Activated gamma-delta T cell (primary cell): ENCODE results near the gene ZWILCH.
A peak's percentile ranks its signal among the peaks of the same experiment; 100 is the strongest.
"Not testable (repeated sequence)": the region's sequence is repeated elsewhere in the genome, so short reads cannot be mapped to it uniquely, and the experiment has no call there.

Experiments used
- DNase-seq: peaks from one replicate; lab custom pipeline; 2025; lab: John Stamatoyannopoulos, UW
- total RNA-seq, 2 donors: gene quantifications; one replicate each; lab custom pipeline; 2026; lab: John Stamatoyannopoulos, UW

The ZWILCH gene
- 26.6 to 30.6 reads per million in 2 donors for total RNA-seq

GRCh38 chr15:66504563-66505429, at the start of gene ZWILCH, which contains the start of gene RPL4:
Gene ZWILCH (plus strand): TSS chr15:66505326. CDS start chr15:66505339, 13 bp downstream.
Gene RPL4 (minus strand): TSS chr15:66504855. CDS start chr15:66504790, 65 bp downstream.
- DNase-seq = peak; percentile 68

- DNase-seq = no peak
Observed at GRCh38 chr15:66456211-66456610, 48.9 kb upstream of the ZWILCH start.

- DNase-seq = no peak
Observed at GRCh38 chr15:66459818-66460615, 45.1 kb upstream of the ZWILCH start.

GRCh38 chr15:66461294-66461693, 43.8 kb upstream of the ZWILCH start:
- DNase-seq = not testable (repeated sequence)

GRCh38 chr15:66461917-66462316, 43.2 kb upstream of the ZWILCH start:
- DNase-seq = no peak

GRCh38 chr15:66462627-66463026, 42.5 kb upstream of the ZWILCH start:
- DNase-seq = no peak

- DNase-seq = not testable (repeated sequence)
Observed at GRCh38 chr15:66465294-66465693, 39.8 kb upstream of the ZWILCH start.

- DNase-seq = not testable (repeated sequence)
Observed at GRCh38 chr15:66467162-66468040, 37.7 kb upstream of the ZWILCH start.

GRCh38 chr15:66470825-66471224, 34.3 kb upstream of the ZWILCH start:
- not testable (repeated sequence) for DNase-seq

- no peak for DNase-seq
Observed at GRCh38 chr15:66472176-66472999, 32.7 kb upstream of the ZWILCH start.

- DNase-seq = no peak
Observed at GRCh38 chr15:66474135-66474534, 31.0 kb upstream of the ZWILCH start.

GRCh38 chr15:66474963-66475362, 30.2 kb upstream of the ZWILCH start:
- DNase-seq = no peak

GRCh38 chr15:66476535-66476934, 28.6 kb upstream of the ZWILCH start:
- no peak for DNase-seq

GRCh38 chr15:66477011-66477410, 28.1 kb upstream of the ZWILCH start:
- no peak for DNase-seq

- DNase-seq = no peak
Observed at GRCh38 chr15:66480267-66480666, 24.9 kb upstream of the ZWILCH start.

- no peak for DNase-seq
Observed at GRCh38 chr15:66481107-66481856, 23.8 kb upstream of the ZWILCH start.

- DNase-seq = no peak
Observed at GRCh38 chr15:66482539-66482938, 22.6 kb upstream of the ZWILCH start.

GRCh38 chr15:66483131-66483566, 22.0 kb upstream of the ZWILCH start:
- DNase-seq = no peak

GRCh38 chr15:66484539-66485112, 20.5 kb upstream of the ZWILCH start:
- DNase-seq = no peak

- DNase-seq = no peak
Observed at GRCh38 chr15:66486887-66487286, 18.2 kb upstream of the ZWILCH start.
